HepG2 (cell line): ENCODE data around the gene SCN9A. TPM values are rescaled to one million over a fixed set of nuclear protein-coding genes. Genes with fewer than 3 reads are reported as not detected.

ENCODE experiments used
- CHCHD3 ChIP-seq: sonication (generic); formaldehyde crosslinking; IDR thresholded peaks from 2 replicates; pipeline ENCODE4 v1.8.0; 2022; ENCODE audit warnings: mild to moderate bottlenecking, missing genetic modification reagents, moderate library complexity
- GMEB1 ChIP-seq: sonication (generic); formaldehyde crosslinking; IDR thresholded peaks from 2 replicates; pipeline ENCODE4 v1.5.1; 2020; ENCODE audit warnings: missing genetic modification reagents, mild to moderate bottlenecking, borderline replicate concordance
- MYNN ChIP-seq: sonication (generic); formaldehyde crosslinking; IDR thresholded peaks from 2 replicates; pipeline ENCODE4 v1.4.0; 2020; ENCODE audit warnings: mild to moderate bottlenecking, low read depth, missing genetic modification reagents
- THAP7 ChIP-seq: sonication (generic); formaldehyde crosslinking; IDR thresholded peaks from 2 replicates; pipeline ENCODE4 v1.8.1; 2023; ENCODE audit warnings: mild to moderate bottlenecking, missing genetic modification reagents
- ZIK1 ChIP-seq: sonication (generic); formaldehyde crosslinking; IDR thresholded peaks from 2 replicates; pipeline ENCODE4 v1.5.0; 2020; ENCODE audit warnings: mild to moderate bottlenecking, low read depth, missing genetic modification reagents, borderline replicate concordance
- ZNF12 ChIP-seq: sonication (generic); formaldehyde crosslinking; IDR thresholded peaks from 2 replicates; pipeline ENCODE4 v1.5.0; 2020; ENCODE audit warnings: missing genetic modification reagents
- ZNF142 ChIP-seq: sonication (generic); formaldehyde crosslinking; IDR thresholded peaks from 2 replicates; pipeline ENCODE4 v1.4.0; 2020; ENCODE audit warnings: missing genetic modification reagents
- ZNF3 ChIP-seq: IDR thresholded peaks from 2 replicates; pipeline ENCODE4 v1.7.0; 2017; ENCODE audit warnings: inconsistent platforms
- ZNF44 ChIP-seq: sonication (generic); formaldehyde crosslinking; IDR thresholded peaks from 2 replicates; pipeline ENCODE4 v1.5.1; 2020; ENCODE audit warnings: mild to moderate bottlenecking, missing genetic modification reagents
- ZNF563 ChIP-seq: sonication (generic); formaldehyde crosslinking; IDR thresholded peaks from 2 replicates; pipeline ENCODE4 v1.8.0; 2022; ENCODE audit warnings: mild to moderate bottlenecking, moderate library complexity, missing genetic modification reagents
- ZNF709 ChIP-seq: sonication (generic); formaldehyde crosslinking; IDR thresholded peaks from 2 replicates; pipeline ENCODE4 v1.5.0; 2020; ENCODE audit warnings: mild to moderate bottlenecking, missing genetic modification reagents
- ZNF83 ChIP-seq: sonication (generic); formaldehyde crosslinking; IDR thresholded peaks from 2 replicates; pipeline ENCODE4 v1.4.0; 2020; ENCODE audit warnings: missing genetic modification reagents, mild to moderate bottlenecking, borderline replicate concordance
- ZNF878 ChIP-seq: sonication (generic); formaldehyde crosslinking; IDR thresholded peaks from 2 replicates; pipeline ENCODE4 v1.8.1; 2023; ENCODE audit warnings: mild to moderate bottlenecking, missing genetic modification reagents, moderate library complexity
- polyA plus RNA-seq, 8 experiments: library from polyadenylated mRNA; depleted of rRNA in 3 of 8; stranded (reverse) in 7 of 8; unstranded in 1 of 8; fragments of >200 nt; fragmentation: Illumina TruSeq in 4 of 8; extraction: Trizol in 4 of 8; gene quantifications; 2 replicates each; pipeline versions ENCODE4 v1.2.1 to v1.2.3, GENCODE V29; 2011 to 2016; ENCODE audit warnings: low read depth in 4 of 8, missing spikeins in 1 of 8, mixed read lengths in 1 of 8; ENCODE audit not compliant: insufficient read depth in 1 of 8
- total RNA-seq, 5 experiments: library from RNA; depleted of rRNA; stranded (reverse); fragments of >200 nt; fragmentation: Illumina TruSeq; extraction: Trizol; gene quantifications; 2 replicates each; pipeline ENCODE4 v1.2.3, GENCODE V29; 2016; ENCODE audit warnings: low read depth in 1 of 5
- TF ChIP-seq, protein P1 (sequence below): sonication (generic); formaldehyde crosslinking; IDR thresholded peaks from 2 replicates; pipeline ENCODE4 v1.4.0; 2020; ENCODE audit warnings: missing genetic modification reagents, mild to moderate bottlenecking, borderline replicate concordance

The SCN9A gene
- total and polyA plus RNA-seq, 2 of the 13 experiments (the other 11 are each of a cell fraction or from before 2014, with no cell fraction given) = 15.3 to 24.3 TPM

GRCh38 chr2:166375195-166375735 is 479 bp downstream of the SCN9A start (continued):
- peak; percentile 61; the same call in 1 of the 2 replicates for TF ChIP-seq ZNF142 (CRISPR knock-in tag)
- TF ChIP-seq ZIK1 (CRISPR knock-in tag) = peak; percentile 16; the same call in 1 of the 2 replicates
- TF ChIP-seq ZNF563 (CRISPR knock-in tag) = peak; percentile 69; the same call in 1 of the 2 replicates
- TF ChIP-seq MYNN = 0 out of 2 replicates have a peak, but pooled peaks have one; percentile 23
- TF ChIP-seq ZNF709 (CRISPR knock-in tag) = peak; percentile 80; the same call in 1 of the 2 replicates
- TF ChIP-seq ZNF44 = peak; percentile 14; the same call in 1 of the 2 replicates
- TF ChIP-seq ZNF83 = 0 out of 2 replicates have a peak, but pooled peaks have one; percentile 83
- TF ChIP-seq ZNF878 (CRISPR knock-in tag) = peak; percentile 42; the same call in 1 of the 2 replicates
- TF ChIP-seq CHCHD3 (CRISPR knock-in tag) = peak; percentile 79; the same call in 1 of the 2 replicates
- peak; percentile 85; the same call in 1 of the 2 replicates for TF ChIP-seq THAP7 (CRISPR knock-in tag)
- TF ChIP-seq ZNF3 = 0 out of 2 replicates have a peak, but pooled peaks have one; percentile 1
- no peak for TF ChIP-seq ZNF12 (CRISPR knock-in tag)
- no peak for TF ChIP-seq GMEB1 (CRISPR knock-in tag)
- TF ChIP-seq, protein P1, sequence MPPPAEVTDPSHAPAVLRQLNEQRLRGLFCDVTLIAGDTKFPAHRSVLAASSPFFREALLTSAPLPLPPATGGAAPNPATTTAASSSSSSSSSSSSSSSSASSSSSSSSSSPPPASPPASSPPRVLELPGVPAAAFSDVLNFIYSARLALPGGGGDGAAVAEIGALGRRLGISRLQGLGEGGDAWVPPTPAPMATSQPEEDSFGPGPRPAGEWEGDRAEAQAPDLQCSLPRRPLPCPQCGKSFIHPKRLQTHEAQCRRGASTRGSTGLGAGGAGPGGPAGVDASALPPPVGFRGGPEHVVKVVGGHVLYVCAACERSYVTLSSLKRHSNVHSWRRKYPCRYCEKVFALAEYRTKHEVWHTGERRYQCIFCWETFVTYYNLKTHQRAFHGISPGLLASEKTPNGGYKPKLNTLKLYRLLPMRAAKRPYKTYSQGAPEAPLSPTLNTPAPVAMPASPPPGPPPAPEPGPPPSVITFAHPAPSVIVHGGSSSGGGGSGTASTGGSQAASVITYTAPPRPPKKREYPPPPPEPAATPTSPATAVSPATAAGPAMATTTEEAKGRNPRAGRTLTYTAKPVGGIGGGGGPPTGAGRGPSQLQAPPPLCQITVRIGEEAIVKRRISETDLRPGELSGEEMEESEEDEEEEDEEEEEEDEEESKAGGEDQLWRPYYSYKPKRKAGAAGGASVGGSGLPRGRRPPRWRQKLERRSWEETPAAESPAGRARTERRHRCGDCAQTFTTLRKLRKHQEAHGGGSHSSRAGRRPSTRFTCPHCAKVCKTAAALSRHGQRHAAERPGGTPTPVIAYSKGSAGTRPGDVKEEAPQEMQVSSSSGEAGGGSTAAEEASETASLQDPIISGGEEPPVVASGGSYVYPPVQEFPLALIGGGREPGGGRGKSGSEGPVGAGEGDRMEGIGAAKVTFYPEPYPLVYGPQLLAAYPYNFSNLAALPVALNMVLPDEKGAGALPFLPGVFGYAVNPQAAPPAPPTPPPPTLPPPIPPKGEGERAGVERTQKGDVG (CRISPR knock-in tag) = peak; percentile 69; the same call in 1 of the 2 replicates
